Muscle of arm (tissue), 12 donors: ENCODE results near the gene PPP1R16B. TPM values are rescaled to one million over a fixed set of nuclear protein-coding genes. Genes with fewer than 3 reads are reported as not detected.
A peak's percentile ranks its signal among the peaks of the same experiment; 100 is the strongest.

ENCODE experiments used
- DNase-seq: peaks from one replicate; pipeline ENCODE4 v3.0.0-alpha.2; 2013
- polyA plus RNA-seq, 12 donors: library from polyadenylated mRNA; unstranded; fragments of 120-200 nt; gene quantifications; one replicate each; pipeline ENCODE4 v1.2.1, GENCODE V29; 2013; ENCODE audit not compliant: insufficient read length in 12 of 12

PPP1R16B gene
- polyA plus RNA-seq, 12 donors, result 3.6 to 6.6 (median 5.0) TPM; not detected in 1

GRCh38 chr20:38893565-38894090, 88.1 kb downstream of the PPP1R16B start:
- peak; percentile 46 for DNase-seq

- DNase-seq, result peak; percentile 8
Observed at GRCh38 chr20:38894091-38894847, 88.8 kb downstream of the PPP1R16B start.

GRCh38 chr20:38895098-38895949, 89.8 kb downstream of the PPP1R16B start:
- no peak for DNase-seq

- no peak for DNase-seq
Observed at GRCh38 chr20:38896009-38896594, 90.6 kb downstream of the PPP1R16B start.

GRCh38 chr20:38897267-38897666, 91.8 kb downstream of the PPP1R16B start:
- DNase-seq, result no peak

- DNase-seq, result no peak
Observed at GRCh38 chr20:38900606-38901005, 95.1 kb downstream of the PPP1R16B start.

GRCh38 chr20:38902601-38903000, 97.1 kb downstream of the PPP1R16B start:
- no peak for DNase-seq

GRCh38 chr20:38903335-38903734, 97.8 kb downstream of the PPP1R16B start:
- no peak for DNase-seq

- no peak for DNase-seq
Observed at GRCh38 chr20:38905375-38905774, 99.9 kb downstream of the PPP1R16B start.

GRCh38 chr20:38907918-38908677, 102.6 kb downstream of the PPP1R16B start:
- no peak for DNase-seq

- no peak for DNase-seq
Observed at GRCh38 chr20:38915355-38915754, 109.9 kb downstream of the PPP1R16B start.

GRCh38 chr20:38917657-38918056, 112.2 kb downstream of the PPP1R16B start:
- no peak for DNase-seq

GRCh38 chr20:38918172-38918571, 112.7 kb downstream of the PPP1R16B start:
- DNase-seq, result no peak

- DNase-seq, result no peak
Observed at GRCh38 chr20:38919683-38920082, 114.2 kb downstream of the PPP1R16B start.

- DNase-seq, result no peak
Observed at GRCh38 chr20:38920411-38920810, 114.9 kb downstream of the PPP1R16B start.

GRCh38 chr20:38920851-38921250, 115.4 kb downstream of the PPP1R16B start:
- DNase-seq, result no peak

- no peak for DNase-seq
Observed at GRCh38 chr20:38924718-38925117, 119.2 kb downstream of the PPP1R16B start.

GRCh38 chr20:38926142-38926933, 120.8 kb downstream of the PPP1R16B start, which contains the start of gene FAM83D:
Gene FAM83D (plus strand): TSS chr20:38926417. CDS start chr20:38926443, 26 bp downstream.
- DNase-seq, result peak; percentile 96

GRCh38 chr20:38926934-38927616, 121.6 kb downstream of the PPP1R16B start:
- DNase-seq, result no peak
